HUDEP-2 (cell line): ENCODE results near the gene CAMK2G.

Source experiments
- DNase-seq, 76 experiments: peaks; one replicate each; lab custom pipeline; 2025; ENCODE audit not compliant: unreplicated experiment in 76 of 76; lab: John Stamatoyannopoulos, UW

The CAMK2G gene

DNA sequence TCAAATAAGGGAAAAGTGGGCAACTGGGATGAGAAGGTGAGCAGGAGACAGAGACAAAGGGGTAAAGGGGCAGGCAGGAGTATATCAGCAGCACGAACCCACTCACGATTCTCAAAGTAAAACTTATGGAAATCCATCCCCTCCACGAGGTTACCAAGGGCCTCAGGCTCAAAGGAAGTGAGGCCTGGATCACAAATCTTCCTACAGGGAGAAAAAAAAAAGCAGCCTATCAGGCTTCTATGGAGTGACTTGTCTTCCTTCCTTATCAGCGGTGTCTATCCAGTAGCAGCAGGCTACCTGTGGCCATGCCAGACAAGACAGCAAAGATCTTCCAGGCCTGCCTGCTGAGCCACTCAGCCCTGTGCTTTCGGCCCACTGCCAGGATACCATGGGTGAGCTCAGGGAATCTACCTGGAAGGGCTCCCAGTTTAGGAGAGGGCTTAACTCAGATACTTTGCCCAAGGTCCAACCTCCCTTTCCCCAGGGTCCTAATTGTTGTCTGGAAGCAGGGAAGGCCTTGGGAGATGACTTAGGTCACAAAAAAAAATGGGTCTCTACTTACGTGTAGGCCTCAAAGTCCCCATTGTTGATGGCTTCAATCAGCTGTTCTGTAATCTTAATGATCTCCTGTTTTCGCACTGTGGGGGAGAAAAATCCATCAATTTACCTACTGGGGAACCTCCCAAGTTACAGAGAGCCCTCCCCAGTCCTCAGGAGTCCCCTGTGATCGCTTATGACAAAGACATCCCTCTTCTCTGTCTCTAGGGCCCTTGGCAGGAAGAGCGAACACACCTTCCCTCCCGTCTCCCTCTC lies 57.2 kb downstream of the CAMK2G start:
- no peak for DNase-seq

- no peak for DNase-seq
These were observed 58.7 kb downstream of the CAMK2G start for GRCh38 chr10:73815719-73816030.

- peak in 8 of 76 experiments; percentile 5 to 28 (median 12) for DNase-seq
These were observed 59.2 kb downstream of the CAMK2G start for GRCh38 chr10:73814896-73815718.

- DNase-seq = no peak
These were observed 60.0 kb downstream of the CAMK2G start for GRCh38 chr10:73814276-73814895.

DNA sequence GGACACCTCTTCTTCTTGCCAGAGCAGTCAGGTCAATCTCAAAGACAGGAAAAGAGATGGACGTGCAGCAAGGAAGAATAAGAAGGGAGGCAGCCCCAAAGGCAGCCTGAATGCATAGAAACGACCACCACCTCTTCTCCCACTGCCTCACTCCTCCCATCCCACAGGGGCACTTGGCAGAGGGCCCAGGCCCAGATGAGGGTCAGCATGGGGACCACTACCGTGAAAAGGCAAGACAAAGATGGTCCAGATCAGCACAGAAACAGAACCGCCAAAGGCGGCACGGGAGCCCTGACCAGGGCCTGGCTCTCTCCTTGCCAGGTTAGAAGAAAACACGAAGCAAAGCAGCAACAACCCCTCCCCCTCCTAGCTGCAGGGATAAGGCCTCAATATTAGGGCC lies 61.0 kb downstream of the CAMK2G start:
- DNase-seq = no peak

- DNase-seq = no peak
These were observed 61.7 kb downstream of the CAMK2G start for GRCh38 chr10:73812657-73813056.

GRCh38 chr10:73810735-73811465 lies 63.5 kb downstream of the CAMK2G start:
- DNase-seq = peak in 21 of 76 experiments; percentile 8 to 37 (median 20)

- DNase-seq = no peak
These were observed 64.0 kb downstream of the CAMK2G start for GRCh38 chr10:73810358-73810734.

DNA sequence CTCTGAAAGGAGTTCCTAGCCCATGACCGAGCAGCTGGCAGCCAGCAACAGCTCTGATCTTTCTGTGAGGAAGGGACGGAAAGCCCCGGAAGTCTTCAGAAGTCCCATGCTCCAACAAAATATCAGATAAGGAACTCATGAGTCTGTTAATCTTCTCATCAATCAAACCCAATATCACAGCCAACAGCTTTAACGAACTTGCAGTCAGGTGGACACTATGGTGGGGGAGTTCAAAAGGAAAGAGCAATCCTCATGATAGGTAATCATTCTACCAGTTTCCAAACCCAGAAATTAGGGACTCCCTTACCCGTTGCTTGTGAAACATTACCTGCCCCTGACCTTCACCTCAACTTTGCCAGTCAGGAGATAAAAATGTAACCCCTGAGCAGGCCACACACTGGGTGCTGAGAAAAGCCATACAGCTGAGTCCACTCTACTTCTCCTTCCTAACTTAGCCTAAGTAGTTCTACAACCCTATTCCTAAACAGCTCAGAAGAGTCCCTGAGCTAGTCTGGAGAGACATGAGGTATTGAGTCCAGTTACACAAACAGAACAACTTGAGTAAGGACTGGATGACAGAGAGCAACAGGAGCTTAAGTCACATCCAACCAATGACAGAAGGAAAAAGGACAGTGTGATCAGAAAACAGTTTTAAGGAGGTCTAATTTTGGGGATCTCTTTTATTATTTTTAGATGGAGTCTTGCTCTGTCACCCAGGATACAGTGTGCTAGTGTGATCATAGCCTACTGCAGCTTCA lies 65.1 kb downstream of the CAMK2G start:
- peak in 7 of 76 experiments; percentile 10 to 46 (median 24) for DNase-seq

DNA sequence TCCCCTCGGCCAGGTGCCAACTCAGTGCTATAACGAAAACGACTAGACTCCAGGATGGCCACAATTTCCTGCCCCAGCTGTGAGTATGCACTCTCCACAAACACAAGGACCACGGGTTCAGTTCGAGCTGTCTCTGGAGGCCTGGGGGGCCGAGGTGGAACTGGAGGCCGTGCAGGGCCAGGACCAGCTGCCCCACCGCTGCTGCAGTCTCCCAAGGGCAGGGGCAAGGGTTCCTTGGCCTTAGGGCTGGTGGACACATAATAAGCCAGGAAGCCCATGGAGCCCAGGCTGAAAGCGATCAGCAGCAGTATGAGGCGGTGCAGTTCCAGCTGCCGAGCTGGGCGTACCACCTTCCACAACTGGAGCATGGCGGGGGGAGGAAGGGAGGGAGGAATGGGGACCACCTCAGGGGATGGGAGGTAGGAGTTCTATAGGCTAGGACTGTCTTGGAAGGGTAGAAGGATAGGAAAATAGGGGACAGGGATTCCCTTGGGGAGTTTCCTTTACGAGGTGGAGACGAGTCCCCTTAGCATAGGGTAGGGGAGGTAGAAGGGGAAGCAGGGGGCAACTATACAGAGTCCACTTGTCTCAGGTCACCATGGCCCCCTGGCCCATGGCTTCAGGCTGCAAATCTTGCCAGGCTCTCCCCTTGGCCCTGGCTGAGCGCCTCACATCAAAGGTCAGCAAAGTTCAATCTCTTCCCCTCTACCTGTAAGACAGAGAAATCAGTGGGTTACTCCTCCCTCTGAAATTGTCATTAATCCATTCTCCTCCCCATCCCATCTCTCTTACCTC lies 66.1 kb downstream of the CAMK2G start:
- no peak for DNase-seq

GRCh38 chr10:73807471-73807870 lies 66.9 kb downstream of the CAMK2G start:
- no peak for DNase-seq

DNA sequence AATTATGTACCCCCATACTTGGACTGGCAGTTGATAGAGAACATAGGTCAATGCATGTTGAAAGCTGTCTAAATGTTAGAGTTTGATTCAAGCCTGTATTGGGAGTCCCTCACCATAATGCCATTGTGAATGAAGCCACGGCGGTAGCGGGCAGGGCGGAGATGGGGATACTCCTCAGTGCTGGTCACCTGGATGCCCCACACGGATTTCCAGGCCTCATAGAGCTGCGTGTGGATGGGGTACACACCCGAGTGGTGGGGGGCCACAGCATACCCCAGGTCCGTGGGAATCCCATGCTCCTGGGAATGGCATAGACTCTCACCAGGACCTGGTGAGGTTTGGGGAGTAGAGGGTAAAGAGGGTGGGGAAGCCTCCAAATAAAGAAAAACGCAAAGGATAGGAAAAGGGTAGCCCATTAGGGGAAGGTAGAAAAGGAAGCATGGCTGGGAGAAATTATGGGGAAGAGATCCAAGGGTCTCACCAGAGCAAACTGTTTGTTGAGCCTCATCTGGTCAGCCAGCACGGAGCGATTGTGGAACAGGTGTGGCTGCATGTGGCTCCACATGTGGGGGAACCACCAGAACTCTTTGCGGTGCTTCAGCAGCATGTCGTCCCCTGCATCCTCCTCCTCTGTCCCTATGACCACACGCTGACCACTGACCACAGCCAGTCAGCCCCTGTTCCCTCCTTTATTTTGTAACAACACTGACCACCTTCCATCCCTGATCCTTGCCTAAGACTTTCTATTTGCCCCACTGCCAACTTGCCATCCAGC lies 68.0 kb downstream of the CAMK2G start:
- DNase-seq = no peak

DNA sequence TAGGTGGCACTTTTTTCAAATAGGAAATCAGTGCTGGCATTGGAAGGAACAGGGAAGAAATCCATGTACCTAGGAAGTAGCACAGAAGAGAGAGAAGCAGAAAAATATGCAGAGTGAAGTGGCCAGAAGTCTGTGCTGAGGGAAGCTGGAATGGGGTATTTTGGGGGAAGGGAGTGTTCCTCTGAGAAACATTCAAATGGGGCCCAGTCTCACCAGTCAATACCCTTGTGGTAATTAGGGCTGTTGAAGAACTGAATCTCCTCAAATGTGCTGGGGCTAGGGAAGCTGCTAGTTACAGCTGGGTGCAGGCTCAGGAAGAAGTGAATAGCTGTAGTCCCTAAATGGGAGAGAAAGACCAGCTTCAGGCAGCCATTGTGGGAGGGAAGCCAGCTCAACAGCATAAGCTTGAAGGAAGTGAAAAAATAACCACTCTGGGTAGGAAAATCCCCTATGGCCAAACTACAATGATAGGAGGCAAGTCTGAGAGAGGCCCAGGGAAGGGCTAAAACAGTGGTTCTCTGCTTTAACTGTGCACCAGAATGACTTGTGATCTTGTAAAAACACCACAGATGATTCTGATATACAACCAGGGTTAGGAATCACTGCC lies 70.6 kb downstream of the CAMK2G start:
- DNase-seq = no peak

DNA sequence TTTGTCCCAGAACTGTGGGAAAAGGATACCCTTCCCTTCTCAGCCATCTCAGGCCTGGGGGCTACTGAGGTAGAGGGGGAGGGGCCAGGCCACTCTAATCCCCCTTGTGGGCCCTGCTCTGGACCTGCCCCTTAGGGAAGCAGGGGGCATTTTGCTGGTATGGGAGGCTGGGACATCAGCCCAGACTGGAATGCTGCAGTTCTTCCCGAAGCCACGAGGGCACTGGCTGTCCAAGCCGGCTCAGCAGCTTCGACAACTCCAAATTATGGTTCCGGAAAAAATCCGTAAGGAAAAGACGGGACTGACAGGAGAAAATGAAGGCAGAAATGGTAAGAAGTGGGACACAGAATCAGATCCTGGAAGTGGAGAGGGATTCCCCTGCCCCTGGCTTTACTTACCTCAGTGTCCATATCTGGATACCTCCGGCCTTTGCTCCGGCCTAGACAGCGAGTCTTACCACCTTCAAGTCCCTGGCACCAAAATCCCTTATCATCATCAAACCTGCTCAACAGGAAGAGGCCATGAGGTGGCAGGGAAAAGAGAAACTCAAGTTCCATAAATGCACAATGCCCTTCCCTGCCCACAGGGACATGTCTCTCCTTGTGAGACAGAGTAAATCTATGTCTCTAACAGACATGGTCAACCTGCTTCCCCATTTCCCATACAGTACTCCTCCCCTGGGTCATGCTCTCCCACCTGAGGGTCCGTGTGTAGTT lies 71.9 kb downstream of the CAMK2G start:
- DNase-seq = no peak

- no peak for DNase-seq
These were observed 73.1 kb downstream of the CAMK2G start for GRCh38 chr10:73801253-73801590.

DNA sequence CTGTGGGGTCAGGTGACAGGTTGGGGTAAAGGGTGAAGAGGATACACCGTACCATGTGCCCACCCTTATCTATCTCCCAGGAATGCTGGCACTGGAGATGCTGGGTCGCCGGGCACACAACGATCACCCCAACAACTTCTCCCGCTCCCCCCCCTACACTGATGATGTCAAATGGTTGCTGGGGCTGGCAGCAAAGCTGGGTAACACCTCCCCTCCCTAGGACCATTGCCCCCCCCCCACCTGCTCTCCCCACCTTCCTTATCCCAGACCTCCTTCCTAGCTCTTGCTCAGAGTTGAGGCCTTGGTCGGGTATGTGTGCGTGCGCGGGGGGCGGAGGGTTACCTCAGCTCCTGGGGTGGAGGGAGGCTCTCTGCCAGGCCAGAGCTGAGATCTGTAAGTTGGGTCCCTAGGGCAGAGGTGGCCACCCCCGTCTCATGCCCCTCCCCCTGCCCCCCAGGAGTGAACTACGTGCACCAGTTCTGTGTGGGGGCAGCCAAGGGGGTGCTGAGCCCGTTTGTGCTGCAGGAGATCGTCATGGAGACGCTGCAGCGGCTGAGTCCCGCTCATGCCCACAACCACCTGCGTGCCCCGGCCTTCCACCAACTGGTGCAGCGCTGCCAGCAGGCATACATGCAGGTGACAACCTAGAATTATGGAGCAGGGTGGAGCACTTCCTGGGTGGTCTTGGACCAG lies 73.6 kb downstream of the CAMK2G start:
- DNase-seq = no peak

GRCh38 chr10:73799899-73800559 lies 74.3 kb downstream of the CAMK2G start:
- DNase-seq = no peak
